ENCODE data around the gene RHEB. TPM values are rescaled to one million over a fixed set of nuclear protein-coding genes. Genes with fewer than 3 reads are reported as not detected.

The RHEB gene
- total and polyA plus RNA-seq, 2 of the 4 experiments (the other 2 are of a cell fraction), result 19.7 to 67.2 TPM

GRCh38 chr7:151430391-151431205 lies 89.1 kb downstream of the RHEB start:
- BruUV-seq (replicated peaks), result no TSS peak
- H4K20me1 ChIP-seq (ENCODE audit: insufficient read depth, low read length), result peaks cover 5% of the 10 kb centered on the region; the same call in 1 of the 2 replicates
- H4K5ac ChIP-seq (ENCODE audit: low read depth, low read length), result no peak overlapping the region
- no peak overlapping the region for H3K4ac ChIP-seq (ENCODE audit: low read depth, low read length)
- H3K9me3 ChIP-seq (ENCODE audit: control insufficient read depth, insufficient read depth, low read length), result no peaks in the 10 kb centered on the region
- no peak overlapping the region for H3K18ac ChIP-seq (ENCODE audit: low read depth, low read length)
- H2AK9ac ChIP-seq (replicated peaks; ENCODE audit: low read depth, low read length, poor library complexity), result no peak overlapping the region
- no peak overlapping the region for H3K4me2 ChIP-seq (ENCODE audit: low read depth, low read length)
- DNase-seq (no peak), ATAC-seq (ENCODE audit: low read depth) (no peak)
- ChIA-PET POLR2A (ENCODE audit: unreplicated experiment) (no interaction called here), CTCF (no interaction called here)
- H3K56ac ChIP-seq (ENCODE audit: extremely low read depth, insufficient read depth, low read length), result no peak overlapping the region
- H2BK15ac ChIP-seq (ENCODE audit: low read depth, low read length), result no peak overlapping the region; the same call in 2 of the 3 replicates
- H3K4me3 ChIP-seq (ENCODE audit: insufficient read depth, low read depth, low read length), result no peak overlapping the region
- WGBS, 2 experiments (ENCODE audit: extremely low coverage in 2 of 2, insufficient read length in 1 of 2), result 88% methylated on average over 3 of the region's 16 CpGs; no CpG with 5 or more reads in 1 of the 2 experiments
- TF ChIP-seq RFX5 (IDR thresholded peaks at IDR 0.05; ENCODE audit: low read depth, low read length) (no peak), MAZ (IDR thresholded peaks at IDR 0.05; ENCODE audit: borderline replicate concordance, low read depth, low read length) (no peak), CTCF (conservative IDR thresholded peaks at IDR 0.05; ENCODE audit: low read depth, low read length) (no peak), BHLHE40 (IDR thresholded peaks at IDR 0.05; ENCODE audit: low read depth, low read length) (no peak), ELK1 (IDR thresholded peaks at IDR 0.05; ENCODE audit: borderline replicate concordance, low read depth, low read length) (no peak), CHD1 (IDR thresholded peaks at IDR 0.05; ENCODE audit: low read depth, low read length) (no peak), NFE2L2 (IDR thresholded peaks at IDR 0.05; ENCODE audit: low read depth, low read length) (no peak), RCOR1 (IDR thresholded peaks at IDR 0.05; ENCODE audit: insufficient replicate concordance, low read length) (no peak), USF2 (IDR thresholded peaks at IDR 0.05; ENCODE audit: low read depth, low read length) (no peak), CEBPB (IDR thresholded peaks at IDR 0.05; ENCODE audit: low read depth, low read length) (no peak), RAD21 (IDR thresholded peaks at IDR 0.05; ENCODE audit: low read length) (no peak), MAFK (IDR thresholded peaks at IDR 0.05; ENCODE audit: low read depth, low read length) (no peak), POLR2A (IDR thresholded peaks at IDR 0.05; ENCODE audit: low read depth, low read length) (no peak)
- H2BK5ac ChIP-seq (ENCODE audit: low read depth, low read length, poor library complexity, severe bottlenecking), result no peak overlapping the region
- no peak overlapping the region for H3K23ac ChIP-seq (ENCODE audit: low read depth, low read length)
- H3K9ac ChIP-seq (ENCODE audit: low read depth, low read length), result no peak overlapping the region
- H2BK20ac ChIP-seq (ENCODE audit: low read depth, low read length), result no peak overlapping the region
- intact Hi-C loops (cut with micrococcal nuclease) (no loop called here), dilution Hi-C loops (cut with HindIII; ENCODE audit: low sequenced_read_pairs, unreplicated experiment) (no loop called here), in situ Hi-C loops (cut with MboI; ENCODE audit: low sequenced_read_pairs) (no loop called here)
- H3K14ac ChIP-seq (replicated peaks; ENCODE audit: low read depth, low read length), result no peak overlapping the region
- H3K4me1 ChIP-seq (ENCODE audit: control insufficient read depth, insufficient read depth, low read length), result peaks cover 34% of the 10 kb centered on the region
- H2BK120ac ChIP-seq (ENCODE audit: low read depth, low read length), result no peak overlapping the region
- H3K79me1 ChIP-seq (ENCODE audit: low read depth in 1 of 2, low read length in 2 of 2), result no peaks in the 10 kb centered on the region; a peak in 1 of 4 replicates
- 0 out of 2 replicates have a peak, but pooled peaks cover 2% of the 10 kb centered on the region for H3K27me3 ChIP-seq (ENCODE audit: control insufficient read depth, insufficient read depth, low read length)
- H4K91ac ChIP-seq (ENCODE audit: insufficient read depth, low read depth, low read length), result no peak overlapping the region
- H2AFZ ChIP-seq (replicated peaks; ENCODE audit: low read length, poor library complexity), result no peak overlapping the region
- H3K9me1 ChIP-seq (ENCODE audit: insufficient read depth, low read length), result peaks cover 13% of the 10 kb centered on the region
- H3K27ac ChIP-seq (ENCODE audit: insufficient read depth, low read length), result no peak overlapping the region
- no peak overlapping the region for H2AK5ac ChIP-seq (ENCODE audit: low read depth, low read length)
- no peak overlapping the region for H4K8ac ChIP-seq (ENCODE audit: low read depth in 2 of 2, low read length in 2 of 2)
- no peaks in the 10 kb centered on the region for H3K36me3 ChIP-seq (ENCODE audit: control insufficient read depth, insufficient read depth, low read length)
